ENCODE results near the gene PDE6H. TPM values are rescaled to one million over a fixed set of nuclear protein-coding genes. Genes with fewer than 3 reads are reported as not detected.

Gene PDE6H
- total RNA-seq, 1 experiment from 2014 or later, result not detected

DNA sequence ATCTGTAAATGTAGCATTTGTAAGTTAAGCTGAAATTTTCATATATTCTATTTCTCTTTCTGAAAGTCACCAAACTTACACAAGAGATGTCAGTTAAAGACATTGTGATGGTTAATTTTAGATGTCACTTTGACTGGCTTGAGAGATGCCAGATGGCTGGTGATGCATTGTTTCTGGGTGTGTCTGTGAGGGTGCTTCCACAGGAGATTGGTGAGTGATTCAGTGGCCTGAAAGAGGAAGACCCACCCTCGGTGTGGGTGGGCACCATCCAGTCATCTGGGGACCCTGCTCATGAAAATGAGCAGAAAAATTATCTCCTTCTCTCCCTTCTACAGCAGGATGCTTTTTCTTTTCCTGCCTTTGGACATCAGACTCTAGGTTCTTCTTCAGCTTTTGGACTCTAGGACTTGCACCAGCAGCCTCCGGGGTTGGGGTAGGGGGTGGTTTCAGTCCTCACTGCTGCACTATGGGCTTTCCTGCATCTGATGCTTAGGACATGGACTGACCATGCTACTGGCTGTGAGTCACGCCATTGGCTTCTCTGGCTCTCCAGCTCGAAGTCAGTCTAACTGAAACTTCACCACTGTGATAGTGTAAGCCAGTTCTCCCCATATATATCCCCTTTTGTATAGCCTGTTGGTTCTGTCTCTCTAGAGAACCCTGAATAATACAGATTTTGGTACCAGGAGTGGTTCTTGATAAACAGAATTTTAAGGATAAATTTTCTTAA is 20.9 kb downstream of the PDE6H start:
- H3K4me3 Mint-ChIP-seq (ENCODE audit: unreplicated experiment), result no peak overlapping the region
- TF ChIP-seq, protein P1, sequence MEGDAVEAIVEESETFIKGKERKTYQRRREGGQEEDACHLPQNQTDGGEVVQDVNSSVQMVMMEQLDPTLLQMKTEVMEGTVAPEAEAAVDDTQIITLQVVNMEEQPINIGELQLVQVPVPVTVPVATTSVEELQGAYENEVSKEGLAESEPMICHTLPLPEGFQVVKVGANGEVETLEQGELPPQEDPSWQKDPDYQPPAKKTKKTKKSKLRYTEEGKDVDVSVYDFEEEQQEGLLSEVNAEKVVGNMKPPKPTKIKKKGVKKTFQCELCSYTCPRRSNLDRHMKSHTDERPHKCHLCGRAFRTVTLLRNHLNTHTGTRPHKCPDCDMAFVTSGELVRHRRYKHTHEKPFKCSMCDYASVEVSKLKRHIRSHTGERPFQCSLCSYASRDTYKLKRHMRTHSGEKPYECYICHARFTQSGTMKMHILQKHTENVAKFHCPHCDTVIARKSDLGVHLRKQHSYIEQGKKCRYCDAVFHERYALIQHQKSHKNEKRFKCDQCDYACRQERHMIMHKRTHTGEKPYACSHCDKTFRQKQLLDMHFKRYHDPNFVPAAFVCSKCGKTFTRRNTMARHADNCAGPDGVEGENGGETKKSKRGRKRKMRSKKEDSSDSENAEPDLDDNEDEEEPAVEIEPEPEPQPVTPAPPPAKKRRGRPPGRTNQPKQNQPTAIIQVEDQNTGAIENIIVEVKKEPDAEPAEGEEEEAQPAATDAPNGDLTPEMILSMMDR (IDR thresholded peaks at IDR 0.05; ENCODE audit: insufficient read depth in 1 of 2, low read depth in 1 of 2, low read length in 1 of 2, severe bottlenecking in 1 of 2, unreplicated experiment in 1 of 2), result no peak
- no TSS peak for BruUV-seq (replicated peaks)
- H3K27me3 Mint-ChIP-seq (ENCODE audit: insufficient read depth, unreplicated experiment), result peaks cover 6% of the 10 kb centered on the region
- ChIA-PET CTCF (interaction anchor here (1.3 kb wide), 1 partner anchor 183 kb away, joined by 6 read pairs; no protein-coding TSS in a partner anchor), POLR2A (no interaction called here)
- DNase-seq, result no peak
- no peak overlapping the region for H3K4me3 ChIP-seq (ENCODE audit: low read depth, low read length)
- H3K9me3 ChIP-seq, result no peaks in the 10 kb centered on the region
- H3K9me3 Mint-ChIP-seq (ENCODE audit: unreplicated experiment), result peaks cover 20% of the 10 kb centered on the region
- H3K36me3 Mint-ChIP-seq (ENCODE audit: insufficient read depth, unreplicated experiment), result no peaks in the 10 kb centered on the region
- H3K4me1 ChIP-seq, result no peaks in the 10 kb centered on the region
- H3K27ac Mint-ChIP-seq (ENCODE audit: unreplicated experiment), result no peak overlapping the region
- H3K36me3 ChIP-seq (ENCODE audit: control insufficient read depth, insufficient read depth, low read length), result no peaks in the 10 kb centered on the region
- intact Hi-C loops (cut with micrococcal nuclease; ENCODE audit: unreplicated experiment), result no loop called here
- no peaks in the 10 kb centered on the region for H3K4me1 Mint-ChIP-seq (ENCODE audit: low read depth, unreplicated experiment)
- H3K27me3 ChIP-seq (replicated peaks; ENCODE audit: control insufficient read depth, insufficient read depth, low read length), result no peaks in the 10 kb centered on the region; the same call in 1 of the 2 replicates

DNA sequence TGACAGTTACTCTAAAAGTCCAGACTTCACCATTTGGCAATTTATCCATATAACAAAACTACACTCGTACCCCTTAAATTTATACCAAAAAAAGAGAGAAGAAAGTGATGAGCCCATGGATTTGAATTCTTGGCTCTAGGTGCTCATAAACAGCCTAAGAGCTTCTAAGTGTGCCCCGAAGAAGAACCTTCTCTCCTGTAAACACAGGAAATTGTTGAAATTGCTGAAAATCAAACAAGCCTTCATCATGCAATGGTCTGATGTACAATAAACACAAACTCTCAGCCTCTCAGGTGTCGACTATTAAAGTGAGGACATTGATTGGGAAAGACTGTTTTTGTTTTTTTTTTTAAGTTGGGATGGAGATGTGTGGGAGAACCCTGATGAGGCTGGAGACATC is 21.8 kb downstream of the PDE6H start:
- ChIA-PET POLR2A (no interaction called here), CTCF (interaction anchor here (1.3 kb wide), 1 partner anchor 183 kb away, joined by 6 read pairs; no protein-coding TSS in a partner anchor)
- DNase-seq, result no peak
- BruUV-seq (replicated peaks), result no TSS peak
- Mint-ChIP-seq H3K36me3 (ENCODE audit: insufficient read depth, unreplicated experiment) (no peaks in the 10 kb centered on the region), H3K4me3 (ENCODE audit: unreplicated experiment) (no peak overlapping the region), H3K4me1 (ENCODE audit: low read depth, unreplicated experiment) (no peaks in the 10 kb centered on the region), H3K9me3 (ENCODE audit: unreplicated experiment) (peaks cover 16% of the 10 kb centered on the region), H3K27ac (ENCODE audit: unreplicated experiment) (no peak overlapping the region), H3K27me3 (ENCODE audit: insufficient read depth, unreplicated experiment) (peaks cover 11% of the 10 kb centered on the region)
- 0 out of 2 replicates have a peak, but pooled peaks cover under 1% of the 10 kb centered on the region for H3K4me1 ChIP-seq
- no peaks in the 10 kb centered on the region for H3K9me3 ChIP-seq
- intact Hi-C loops (cut with micrococcal nuclease; ENCODE audit: unreplicated experiment), result loop anchor here (1.0 kb wide), 2 partner anchors 57 to 183 kb away; no protein-coding TSS in a partner anchor
- H3K27me3 ChIP-seq (replicated peaks; ENCODE audit: control insufficient read depth, insufficient read depth, low read length), result no peaks in the 10 kb centered on the region
- no peaks in the 10 kb centered on the region for H3K36me3 ChIP-seq (ENCODE audit: control insufficient read depth, insufficient read depth, low read length)
- no peak overlapping the region for H3K4me3 ChIP-seq (ENCODE audit: low read depth, low read length)
- TF ChIP-seq, protein P1 (IDR thresholded peaks at IDR 0.05; ENCODE audit: insufficient read depth in 1 of 2, low read depth in 1 of 2, low read length in 1 of 2, severe bottlenecking in 1 of 2, unreplicated experiment in 1 of 2), result no peak

DNA sequence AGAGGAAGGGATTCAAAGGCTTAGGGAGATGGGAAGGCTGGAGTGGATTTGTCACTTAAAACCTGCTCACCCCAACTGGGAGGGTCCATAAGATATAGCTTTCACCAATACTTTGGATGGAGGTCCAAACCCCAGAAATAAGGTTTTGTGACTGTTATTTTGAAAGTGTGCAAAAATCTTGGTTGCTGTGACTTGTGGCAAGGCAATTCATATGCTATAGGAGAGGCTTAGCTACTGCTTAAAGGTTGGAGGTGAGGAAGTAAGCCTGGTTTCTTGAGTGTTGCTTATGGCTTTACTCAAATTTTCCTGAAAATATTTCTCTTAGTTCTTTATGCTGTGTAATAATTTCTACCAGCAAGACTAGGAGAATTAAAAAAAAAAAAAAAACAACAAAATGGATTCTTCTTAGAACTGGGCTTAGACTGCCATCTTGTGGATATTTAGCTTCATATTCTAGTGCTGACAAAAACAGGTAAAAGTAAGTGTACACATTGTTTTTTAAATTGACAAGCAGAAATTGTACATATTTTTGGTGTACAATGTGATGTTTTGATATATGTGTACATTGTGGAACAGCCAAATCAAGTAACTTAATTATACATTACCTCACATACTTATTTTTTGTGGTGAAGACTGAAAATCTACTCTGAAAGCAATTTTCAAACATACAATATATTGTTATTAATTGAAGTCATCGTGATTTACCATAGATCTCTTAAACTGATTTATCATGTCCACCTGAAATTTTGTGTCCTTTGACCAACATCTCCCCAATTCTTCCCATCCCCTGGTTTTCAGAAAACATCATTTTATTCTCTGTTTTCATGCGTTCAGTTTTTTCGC is 23.0 kb downstream of the PDE6H start:
- Histone ChIP-seq H3K4me1 (0 out of 2 replicates have a peak, but pooled peaks cover 4% of the 10 kb centered on the region), H3K9me3 (no peaks in the 10 kb centered on the region), H3K36me3 (ENCODE audit: control insufficient read depth, insufficient read depth, low read length) (no peaks in the 10 kb centered on the region), H3K4me3 (ENCODE audit: low read depth, low read length) (no peak overlapping the region), H3K27me3 (replicated peaks; ENCODE audit: control insufficient read depth, insufficient read depth, low read length) (no peaks in the 10 kb centered on the region)
- Mint-ChIP-seq H3K27ac (ENCODE audit: unreplicated experiment) (no peak overlapping the region), H3K4me3 (ENCODE audit: unreplicated experiment) (no peak overlapping the region), H3K27me3 (ENCODE audit: insufficient read depth, unreplicated experiment) (peaks cover 14% of the 10 kb centered on the region), H3K9me3 (ENCODE audit: unreplicated experiment) (peaks cover 4% of the 10 kb centered on the region), H3K36me3 (ENCODE audit: insufficient read depth, unreplicated experiment) (no peaks in the 10 kb centered on the region), H3K4me1 (ENCODE audit: low read depth, unreplicated experiment) (peaks cover 7% of the 10 kb centered on the region)
- intact Hi-C loops (cut with micrococcal nuclease; ENCODE audit: unreplicated experiment), result loop anchor here (1.0 kb wide), 5 partner anchors 59 to 366 kb away; no protein-coding TSS in a partner anchor
- TF ChIP-seq, protein P1 (IDR thresholded peaks at IDR 0.05; ENCODE audit: insufficient read depth in 1 of 2, low read depth in 1 of 2, low read length in 1 of 2, severe bottlenecking in 1 of 2, unreplicated experiment in 1 of 2), result peak; percentile 69 to 74
- BruUV-seq (replicated peaks), result no TSS peak
- POLR2A ChIA-PET, result no interaction called here
- CTCF ChIA-PET, result interaction anchor here (0.6 to 2.4 kb wide), 13 partner anchors 16 to 194 kb away, joined by 3 to 38 read pairs (median 4); partner anchors contain the start of genes ART4, C12orf60, ERP27 and WBP11
- DNase-seq, result peak in 1 of 2 experiments; percentile 46
